HCT116 (cell line): ENCODE measurements around the gene DMAC2. TPM values are rescaled to one million over a fixed set of nuclear protein-coding genes. Genes with fewer than 3 reads are reported as not detected.

Experiments used
- ATAC-seq: fragments of 200-7000 bp; cut with Tn5 transposase; 2 replicates; pipeline ENCODE4 v1.9.1; 2020; ENCODE audit warnings: mild to moderate bottlenecking, moderate library complexity
- BruUV-seq: library from RNA; stranded (reverse); fragments of 400-500 nt; replicated peaks from 2 replicates; lab custom pipeline; 2021; lab: Mats Ljungman, UMichigan
- CTCF ChIA-PET: fragments of 300-600 bp; sonication (Branson Sonifier 250); formaldehyde crosslinking; loops from one replicate; lab custom pipeline; 2021; ENCODE audit warnings: antibody characterized with exemption; lab: Charles Lee
- POLR2A ChIA-PET: fragments of 300-600, 350-600 bp; sonication (Branson Sonifier 250); formaldehyde crosslinking; loops from one replicate; lab custom pipeline; 2021; ENCODE audit warnings: antibody characterized with exemption; lab: Charles Lee
- RAD21 ChIA-PET, 2 experiments: fragments of 300-600 bp; sonication (Branson Sonifier 250); formaldehyde crosslinking; loops; one replicate each; lab custom pipeline; 2023; ENCODE audit warnings: low total read pairs in 2 of 2; ENCODE audit not compliant: uncharacterized antibody in 2 of 2, unreplicated experiment in 2 of 2, low non-redundant PET in 1 of 2; lab: Charles Lee
- DNase-seq: peaks from one replicate; pipeline ENCODE4 v3.0.0-alpha.2; 2010; ENCODE audit warnings: low read depth, low spot score
- H2AFZ ChIP-seq: fragments of 200-600 bp; shearing (Covaris generic), sonication (generic); 2 replicates; pipeline ENCODE4 v1.6.1; 2017; ENCODE audit warnings: low read depth, mixed run types, mixed read lengths, antibody characterized with exemption, low read length; ENCODE audit not compliant: poor library complexity, severe bottlenecking
- H3K27ac ChIP-seq: 2 replicates; pipeline ENCODE4 v1.5.1; 2012; ENCODE audit warnings: low read depth, low read length
- H3K27me3 ChIP-seq: fragments of 200-600 bp; sonication (generic); 2 replicates; pipeline ENCODE4 v1.6.1; 2016; ENCODE audit warnings: mixed run types, low read length, mixed read lengths; ENCODE audit not compliant: insufficient read depth
- H3K36me3 ChIP-seq, 2 experiments: fragments of 200-500 bp in 1 of 2; fragments of 200-600 bp in 1 of 2; sonication (Bioruptor generic) in 1 of 2; sonication (generic) in 1 of 2; 2 replicates each; pipeline versions ENCODE4 v1.5.1 to v1.6.1; 2014 to 2016; ENCODE audit warnings: low read length in 2 of 2, inconsistent platforms in 1 of 2, mixed read lengths in 1 of 2, mixed run types in 1 of 2; ENCODE audit not compliant: insufficient read depth in 2 of 2, control insufficient read depth in 1 of 2
- H3K4me1 ChIP-seq, 2 experiments: fragments of 200-600 bp in 1 of 2; sonication (generic) in 1 of 2; 2 replicates each; pipeline versions ENCODE4 v1.5.1 to v1.6.1; 2012 to 2017; ENCODE audit warnings: low read length in 2 of 2, inconsistent platforms in 1 of 2, mild to moderate bottlenecking in 1 of 2, mixed read lengths in 1 of 2, mixed run types in 1 of 2, moderate library complexity in 1 of 2; ENCODE audit not compliant: insufficient read depth in 2 of 2, control insufficient read depth in 1 of 2
- H3K4me2 ChIP-seq: fragments of 200-600 bp; sonication (generic); 2 replicates; pipeline ENCODE4 v1.6.1; 2017; ENCODE audit warnings: mixed run types, low read length, mixed read lengths
- H3K4me3 ChIP-seq, 2 experiments: fragments of 200-600 bp in 1 of 2; sonication (generic) in 1 of 2; replicated peaks in 1 of 2; 2 replicates each; pipeline ENCODE4 v1.5.1; 2011 to 2016; ENCODE audit warnings: low read length in 2 of 2, control low read depth in 1 of 2, low read depth in 1 of 2, mild to moderate bottlenecking in 1 of 2, mixed read lengths in 1 of 2, mixed run types in 1 of 2
- H3K79me2 ChIP-seq: fragments of 200-600 bp; sonication (generic); 2 replicates; pipeline ENCODE4 v1.6.1; 2017; ENCODE audit warnings: mild to moderate bottlenecking, mixed run types, low read length, moderate library complexity, mixed read lengths; ENCODE audit not compliant: insufficient read depth
- H3K9ac ChIP-seq: fragments of 200-600 bp; sonication (generic); 2 replicates; pipeline ENCODE4 v1.6.1; 2016; ENCODE audit warnings: low read length, mixed read lengths
- H3K9me2 ChIP-seq: fragments of 200-600 bp; sonication (generic), shearing (Covaris generic); 2 replicates; pipeline ENCODE4 v1.6.1; 2017; ENCODE audit warnings: mixed run types, mild to moderate bottlenecking, moderate library complexity; ENCODE audit not compliant: insufficient read depth
- H3K9me3 ChIP-seq, 2 experiments: fragments of 200-500 bp in 1 of 2; fragments of 200-600 bp in 1 of 2; sonication (Bioruptor generic) in 1 of 2; sonication (generic) in 1 of 2; 2 replicates each; pipeline ENCODE4 v1.6.1; 2014 to 2017; ENCODE audit warnings: low read length in 2 of 2, mixed read lengths in 2 of 2, inconsistent platforms in 1 of 2, low read depth in 1 of 2, mild to moderate bottlenecking in 1 of 2, mixed run types in 1 of 2, moderate library complexity in 1 of 2; ENCODE audit not compliant: control insufficient read depth in 1 of 2, insufficient read depth in 1 of 2
- H4K20me1 ChIP-seq: fragments of 200-600 bp; sonication (generic), shearing (Covaris generic); 2 replicates; pipeline ENCODE4 v1.6.1; 2017; ENCODE audit warnings: mixed run types, mild to moderate bottlenecking, moderate library complexity; ENCODE audit not compliant: insufficient read depth
- CBX3 ChIP-seq: IDR thresholded peaks from 2 replicates; pipeline ENCODE4 v1.6.1; 2012; ENCODE audit warnings: low read depth
- CEBPB ChIP-seq: IDR thresholded peaks from 2 replicates; pipeline ENCODE4 v1.6.1; 2012; ENCODE audit warnings: low read depth
- EGR1 ChIP-seq: IDR thresholded peaks from 2 replicates; pipeline ENCODE4 v1.6.1; 2012; ENCODE audit warnings: low read depth
- POLR2AphosphoS5 ChIP-seq: IDR thresholded peaks from 2 replicates; pipeline ENCODE4 v1.6.1; 2011; ENCODE audit warnings: mild to moderate bottlenecking, low read depth, low read length, moderate library complexity
- RAD21 ChIP-seq: IDR thresholded peaks from 2 replicates; pipeline ENCODE4 v1.6.1; 2012; ENCODE audit warnings: low read depth, mild to moderate bottlenecking
- SP1 ChIP-seq: IDR thresholded peaks from 2 replicates; pipeline ENCODE4 v1.6.1; 2012; ENCODE audit warnings: low read depth
- YY1 ChIP-seq: IDR thresholded peaks from 2 replicates; pipeline ENCODE4 v1.6.1; 2011; ENCODE audit warnings: low read length, low read depth, moderate library complexity, mild to moderate bottlenecking; ENCODE audit not compliant: insufficient replicate concordance; ENCODE audit errors: extremely low read depth
- intact Hi-C: fragments of 100-400 bp; cut with micrococcal nuclease; formaldehyde crosslinking; loops from 2 replicates; pipeline ENCODE4 v1.10.0; 2022
- total RNA-seq: library from RNA; stranded (reverse); gene quantifications from one replicate; pipeline ENCODE4 v1.2.1, GENCODE V29; 2021; ENCODE audit not compliant: unreplicated experiment
- TF ChIP-seq, protein P1 (sequence below): IDR thresholded peaks from 2 replicates; pipeline ENCODE4 v1.6.1; 2012
- TF ChIP-seq, protein P2 (sequence below), 3 experiments: fragments of 200-600 bp in 1 of 3; sonication (generic) in 1 of 3; IDR thresholded peaks in 2 of 3; conservative IDR thresholded peaks in 1 of 3; 2 replicates each; pipeline ENCODE4 v1.5.1; 2012 to 2017; ENCODE audit warnings: low read depth in 2 of 3, low read length in 2 of 3, antibody characterized with exemption in 1 of 3, borderline replicate concordance in 1 of 3, control low read depth in 1 of 3, mild to moderate bottlenecking in 1 of 3, mixed read lengths in 1 of 3, mixed run types in 1 of 3, moderate library complexity in 1 of 3; ENCODE audit not compliant: insufficient read depth in 1 of 3
- TF ChIP-seq, protein P3 (sequence below): IDR thresholded peaks from 2 replicates; pipeline ENCODE4 v1.6.1; 2011; ENCODE audit warnings: mild to moderate bottlenecking, low read length, moderate library complexity; ENCODE audit not compliant: insufficient replicate concordance; ENCODE audit errors: extremely low read depth

The DMAC2 gene
- total RNA-seq, 1 experiment from 2014 or later, result 65.6 TPM

DNA sequence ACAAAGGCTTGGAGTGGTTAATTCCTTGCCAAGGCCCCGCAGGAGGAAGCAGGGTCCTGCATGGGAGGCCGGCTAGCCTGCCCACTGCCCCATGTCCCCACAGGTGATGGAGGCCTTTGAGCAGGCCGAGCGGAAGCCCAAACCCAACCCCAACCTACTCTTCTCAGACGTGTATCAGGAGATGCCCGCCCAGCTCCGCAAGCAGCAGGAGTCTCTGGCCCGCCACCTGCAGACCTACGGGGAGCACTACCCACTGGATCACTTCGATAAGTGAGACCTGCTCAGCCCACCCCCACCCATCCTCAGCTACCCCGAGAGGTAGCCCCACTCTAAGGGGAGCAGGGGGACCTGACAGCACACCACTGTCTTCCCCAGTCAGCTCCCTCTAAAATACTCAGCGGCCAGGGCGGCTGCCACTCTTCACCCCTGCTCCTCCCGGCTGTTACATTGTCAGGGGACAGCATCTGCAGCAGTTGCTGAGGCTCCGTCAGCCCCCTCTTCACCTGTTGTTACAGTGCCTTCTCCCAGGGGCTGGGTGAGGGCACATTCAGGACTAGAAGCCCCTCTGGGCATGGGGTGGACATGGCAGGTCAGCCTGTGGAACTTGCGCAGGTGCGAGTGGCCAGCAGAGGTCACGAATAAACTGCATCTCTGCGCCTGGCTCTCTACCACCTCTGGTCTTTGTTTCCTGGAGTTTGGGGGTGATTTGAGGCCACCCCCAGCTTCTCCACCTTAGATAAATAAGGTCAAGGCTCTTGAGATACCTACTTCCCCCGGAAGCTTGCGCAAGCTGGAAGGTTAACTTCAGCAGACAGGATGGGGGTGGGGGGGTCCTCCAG lies 15.2 kb downstream of the DMAC2 start:
- no peak for TF ChIP-seq YY1
- TF ChIP-seq, protein P1, sequence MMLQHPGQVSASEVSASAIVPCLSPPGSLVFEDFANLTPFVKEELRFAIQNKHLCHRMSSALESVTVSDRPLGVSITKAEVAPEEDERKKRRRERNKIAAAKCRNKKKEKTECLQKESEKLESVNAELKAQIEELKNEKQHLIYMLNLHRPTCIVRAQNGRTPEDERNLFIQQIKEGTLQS, result no peak
- no peak for TF ChIP-seq SP1
- TF ChIP-seq, protein P2, sequence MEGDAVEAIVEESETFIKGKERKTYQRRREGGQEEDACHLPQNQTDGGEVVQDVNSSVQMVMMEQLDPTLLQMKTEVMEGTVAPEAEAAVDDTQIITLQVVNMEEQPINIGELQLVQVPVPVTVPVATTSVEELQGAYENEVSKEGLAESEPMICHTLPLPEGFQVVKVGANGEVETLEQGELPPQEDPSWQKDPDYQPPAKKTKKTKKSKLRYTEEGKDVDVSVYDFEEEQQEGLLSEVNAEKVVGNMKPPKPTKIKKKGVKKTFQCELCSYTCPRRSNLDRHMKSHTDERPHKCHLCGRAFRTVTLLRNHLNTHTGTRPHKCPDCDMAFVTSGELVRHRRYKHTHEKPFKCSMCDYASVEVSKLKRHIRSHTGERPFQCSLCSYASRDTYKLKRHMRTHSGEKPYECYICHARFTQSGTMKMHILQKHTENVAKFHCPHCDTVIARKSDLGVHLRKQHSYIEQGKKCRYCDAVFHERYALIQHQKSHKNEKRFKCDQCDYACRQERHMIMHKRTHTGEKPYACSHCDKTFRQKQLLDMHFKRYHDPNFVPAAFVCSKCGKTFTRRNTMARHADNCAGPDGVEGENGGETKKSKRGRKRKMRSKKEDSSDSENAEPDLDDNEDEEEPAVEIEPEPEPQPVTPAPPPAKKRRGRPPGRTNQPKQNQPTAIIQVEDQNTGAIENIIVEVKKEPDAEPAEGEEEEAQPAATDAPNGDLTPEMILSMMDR (IDR thresholded peaks at IDR 0.05 in 2 of 3, conservative IDR thresholded peaks at IDR 0.05 in 1 of 3; ENCODE audit: borderline replicate concordance in 1 of 3, insufficient read depth in 1 of 3, low read depth in 2 of 3, low read length in 2 of 3), result no peak
- no peak for TF ChIP-seq RAD21
- no peak for TF ChIP-seq CEBPB
- TF ChIP-seq EGR1, result no peak
- TF ChIP-seq, protein P3, sequence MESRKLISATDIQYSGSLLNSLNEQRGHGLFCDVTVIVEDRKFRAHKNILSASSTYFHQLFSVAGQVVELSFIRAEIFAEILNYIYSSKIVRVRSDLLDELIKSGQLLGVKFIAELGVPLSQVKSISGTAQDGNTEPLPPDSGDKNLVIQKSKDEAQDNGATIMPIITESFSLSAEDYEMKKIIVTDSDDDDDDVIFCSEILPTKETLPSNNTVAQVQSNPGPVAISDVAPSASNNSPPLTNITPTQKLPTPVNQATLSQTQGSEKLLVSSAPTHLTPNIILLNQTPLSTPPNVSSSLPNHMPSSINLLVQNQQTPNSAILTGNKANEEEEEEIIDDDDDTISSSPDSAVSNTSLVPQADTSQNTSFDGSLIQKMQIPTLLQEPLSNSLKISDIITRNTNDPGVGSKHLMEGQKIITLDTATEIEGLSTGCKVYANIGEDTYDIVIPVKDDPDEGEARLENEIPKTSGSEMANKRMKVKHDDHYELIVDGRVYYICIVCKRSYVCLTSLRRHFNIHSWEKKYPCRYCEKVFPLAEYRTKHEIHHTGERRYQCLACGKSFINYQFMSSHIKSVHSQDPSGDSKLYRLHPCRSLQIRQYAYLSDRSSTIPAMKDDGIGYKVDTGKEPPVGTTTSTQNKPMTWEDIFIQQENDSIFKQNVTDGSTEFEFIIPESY, result no peak
- no peak for TF ChIP-seq CBX3
- TF ChIP-seq POLR2AphosphoS5, result no peak
- Histone ChIP-seq H3K79me2 (no peaks in the 10 kb centered on the region), H3K4me1 (peaks cover 0 to 5% of the 10 kb centered on the region in 2 experiments; a peak in 2 of 4 replicates), H3K27ac (no peak overlapping the region), H2AFZ (no peak overlapping the region), H3K36me3 (peaks cover 0 to 3% of the 10 kb centered on the region in 2 experiments; a peak in 1 of 4 replicates), H4K20me1 (no peaks in the 10 kb centered on the region), H3K9me3 (no peaks in the 10 kb centered on the region), H3K4me3 (no peak overlapping the region), H3K4me2 (no peak overlapping the region), H3K9me2 (no peaks in the 10 kb centered on the region), H3K9ac (no peak overlapping the region), H3K27me3 (no peaks in the 10 kb centered on the region)
- ChIA-PET POLR2A (no interaction called here), CTCF (no interaction called here), RAD21 (no interaction called here)
- intact Hi-C loops, result no loop called here
- no TSS peak for BruUV-seq
- ATAC-seq (no peak), DNase-seq (no peak)
